Measurements from ENCODE around the gene CDK11B.

DNA sequence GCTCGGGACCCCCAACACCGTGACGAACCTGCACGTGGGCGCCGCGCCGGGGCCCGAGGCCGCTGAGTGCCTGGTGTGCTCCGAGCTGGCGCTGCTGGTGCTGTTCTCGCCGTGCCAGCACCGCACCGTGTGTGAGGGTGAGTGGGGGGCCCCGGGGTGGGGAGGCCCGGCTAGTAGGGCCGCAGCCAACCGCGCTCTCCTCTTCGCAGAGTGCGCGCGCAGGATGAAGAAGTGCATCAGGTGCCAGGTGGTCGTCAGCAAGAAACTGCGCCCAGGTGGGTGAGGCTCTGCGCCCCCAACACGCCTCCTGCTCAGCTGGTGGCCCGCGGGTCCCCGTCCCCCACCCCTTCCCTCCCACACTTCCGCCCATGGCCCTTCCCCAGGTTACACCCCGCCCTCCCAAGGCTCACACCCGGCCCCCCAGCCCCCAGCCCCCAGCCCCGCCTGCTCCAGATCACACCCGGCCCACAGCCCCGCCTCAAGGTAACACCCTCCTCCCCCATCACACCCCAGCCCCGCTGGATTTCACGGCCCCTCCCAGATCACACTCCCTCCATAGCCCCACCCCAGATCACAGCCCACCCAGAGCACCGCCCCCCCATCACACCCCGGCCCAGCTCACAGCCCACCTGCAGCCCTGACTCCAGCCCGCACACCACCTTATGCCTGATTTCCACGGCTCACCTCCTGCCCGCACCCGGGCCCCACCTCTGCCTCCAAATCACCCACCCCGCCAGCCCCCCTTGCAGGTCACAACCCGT is 29.2 kb downstream of the CDK11B start:
- TF ChIP-seq EZH2 (IDR thresholded peaks at IDR 0.05; ENCODE audit: insufficient read depth, poor library complexity, severe bottlenecking) (no peak), EZH2phosphoT487 (IDR thresholded peaks at IDR 0.05; ENCODE audit: insufficient read depth, low read depth) (no peak)
